Spleen (tissue), 11 donors: Measurements from ENCODE around the gene MYL3. TPM values are rescaled to one million over a fixed set of nuclear protein-coding genes. Genes with fewer than 3 reads are reported as not detected.

Experiments
- DNase-seq: peaks from one replicate; pipeline ENCODE4 v3.0.0-alpha.2; 2020
- H3K27ac ChIP-seq, 8 donors: fragments of 200-600 bp; sonication (generic) in 7 of 8; 1 replicate in 4 of 8; 2 replicates in 4 of 8; pipeline versions ENCODE4 v1.5.0 to v1.8.0; 2016 to 2021; ENCODE audit warnings: inconsistent platforms in 4 of 8, mild to moderate bottlenecking in 4 of 8, moderate library complexity in 1 of 8
- H3K27me3 ChIP-seq, 7 donors: fragments of 200-600 bp; sonication (generic) in 6 of 7; replicated peaks in 1 of 7; 1 replicate in 4 of 7; 2 replicates in 3 of 7; pipeline versions ENCODE4 v1.5.0 to v1.8.0; 2016 to 2021; ENCODE audit warnings: inconsistent platforms in 3 of 7, mild to moderate bottlenecking in 1 of 7
- H3K36me3 ChIP-seq, 6 donors: fragments of 200-600 bp; sonication (generic) in 5 of 6; 1 replicate in 4 of 6; 2 replicates in 2 of 6; pipeline versions ENCODE4 v1.5.0 to v1.8.0; 2016 to 2021; ENCODE audit warnings: inconsistent platforms in 2 of 6
- H3K4me1 ChIP-seq, 6 donors: fragments of 200-600 bp; sonication (generic) in 5 of 6; 1 replicate in 3 of 6; 2 replicates in 3 of 6; pipeline versions ENCODE4 v1.5.0 to v1.8.0; 2016 to 2021; ENCODE audit warnings: inconsistent platforms in 3 of 6
- H3K4me3 ChIP-seq, 8 donors: fragments of 200-600 bp; sonication (generic) in 7 of 8; 1 replicate in 4 of 8; 2 replicates in 4 of 8; pipeline versions ENCODE4 v1.5.0 to v1.8.0; 2016 to 2021; ENCODE audit warnings: inconsistent platforms in 4 of 8, mild to moderate bottlenecking in 4 of 8, moderate library complexity in 2 of 8
- H3K9me3 ChIP-seq, 8 donors: fragments of 200-600 bp; sonication (generic) in 7 of 8; 1 replicate in 4 of 8; 2 replicates in 4 of 8; pipeline versions ENCODE4 v1.5.0 to v1.8.0; 2016 to 2021; ENCODE audit warnings: inconsistent platforms in 4 of 8
- CTCF ChIP-seq, 11 experiments: fragments of 200-600 bp in 7 of 11; fragments of 450-650 bp in 4 of 11; sonication (generic) in 4 of 11; IDR thresholded peaks in 8 of 11; conservative IDR thresholded peaks in 3 of 11; 1 replicate in 7 of 11; 2 replicates in 4 of 11; pipeline versions ENCODE4 v1.4.0 to v1.8.0; 2016 to 2021; ENCODE audit warnings: antibody characterized with exemption in 11 of 11, inconsistent platforms in 4 of 11, mild to moderate bottlenecking in 1 of 11
- POLR2A ChIP-seq, 3 donors: fragments of 450-650 bp; IDR thresholded peaks; one replicate each; pipeline ENCODE4 v1.5.1; 2017; ENCODE audit warnings: antibody characterized with exemption in 3 of 3, mild to moderate bottlenecking in 1 of 3
- POLR2AphosphoS5 ChIP-seq, 3 donors: sonication (generic); formaldehyde crosslinking; IDR thresholded peaks; one replicate each; pipeline ENCODE4 v1.5.1; 2017; ENCODE audit warnings: antibody characterized with exemption in 3 of 3
- WGBS, 5 donors: extraction: QIAGEN DNeasy Blood & Tissue Kit in 3 of 5; methylation state at CpG; one replicate each; pipeline versions ENCODE4 v1.1.5 to v1.1.7; 2013 to 2018; 5-methylcytosine and 5-hydroxymethylcytosine counted together
- intact Hi-C: fragments of 100-400 bp; cut with DNase I; formaldehyde crosslinking; loops from one replicate; pipeline ENCODE4 v1.15.0; 2023; ENCODE audit warnings: low total_unique reads
- polyA plus RNA-seq, 3 donors: library from polyadenylated mRNA; stranded (reverse); fragments of 200-250 nt; gene quantifications; one replicate each; pipeline ENCODE4 v1.2.1, GENCODE V29; 2013
- total RNA-seq, 7 donors: library from RNA; depleted of rRNA in 3 of 7; stranded (reverse); fragments of >200 nt in 3 of 7; fragmentation: NEBNext Ultra II Directional in 4 of 7; extraction: Animal tissue kit (Norgen Biotek cat#: 25700) in 4 of 7; gene quantifications; one replicate each; pipeline versions ENCODE4 v1.1.0 to v1.2.1, GENCODE V29; 2016 to 2021
- donor health status: healthy with polysubstance abuse.
- donor health status: DM: no; HTN: no; CAD: no; lungs with moderate emphysema.
- donor health status: DM: no; HTN: no; CAD: no.
- donor health status: Bipolar disorder and iron deficiency.
- donor health status: healthy.
- donor health status: DM: no; HTN: no; CAD: no.
- donor health status: DM: yes; HTN: yes; CAD: no.

Gene MYL3
- total and polyA plus RNA-seq, 10 donors: 1.9 to 16.2 (median 6.0) TPM

GRCh38 chr3:46860810-46861604, 2.2 kb downstream of the MYL3 start:
- peaks cover 0 to 6% (median 0%) of the 10 kb centered on the region in 7 donors for H3K27me3 ChIP-seq
- H3K27ac ChIP-seq: no peak overlapping the region
- no peak overlapping the region for H3K4me3 ChIP-seq
- intact Hi-C loops: no loop called here
- no peak for TF ChIP-seq CTCF (IDR thresholded peaks at IDR 0.05 in 8 of 11, conservative IDR thresholded peaks at IDR 0.05 in 3 of 11)
- TF ChIP-seq POLR2AphosphoS5 (IDR thresholded peaks at IDR 0.05): no peak
- no peak for TF ChIP-seq POLR2A (IDR thresholded peaks at IDR 0.05)
- peak; percentile 29 for DNase-seq
- no peaks in the 10 kb centered on the region for H3K9me3 ChIP-seq
- H3K36me3 ChIP-seq: no peaks in the 10 kb centered on the region
- peaks cover 0 to 29% (median 11%) of the 10 kb centered on the region in 6 donors for H3K4me1 ChIP-seq
- WGBS, 5 donors: 82 to 92% (median 85%) methylated on average over 9 to 10 of the region's 10 CpGs

GRCh38 chr3:46860017-46860809, 3.0 kb downstream of the MYL3 start:
- Histone ChIP-seq H3K27ac (no peak overlapping the region), H3K4me1 (peaks cover 0 to 21% (median 8%) of the 10 kb centered on the region in 6 donors), H3K27me3 (peaks cover 0 to 6% (median 0%) of the 10 kb centered on the region in 7 donors), H3K9me3 (no peaks in the 10 kb centered on the region), H3K4me3 (no peak overlapping the region), H3K36me3 (no peaks in the 10 kb centered on the region)
- WGBS, 5 donors: 77 to 87% (median 84%) methylated on average over 10 to 19 of the region's 19 CpGs
- DNase-seq: peak; percentile 67
- no peak for TF ChIP-seq POLR2AphosphoS5 (IDR thresholded peaks at IDR 0.05)
- TF ChIP-seq CTCF (IDR thresholded peaks at IDR 0.05 in 8 of 11, conservative IDR thresholded peaks at IDR 0.05 in 3 of 11): peak in 6 of 11 experiments; percentile 20 to 42 (median 30)
- intact Hi-C loops: no loop called here

GRCh38 chr3:46859001-46859710, 4.1 kb downstream of the MYL3 start:
- peaks cover 0 to 6% (median 0%) of the 10 kb centered on the region in 7 donors for H3K27me3 ChIP-seq
- H3K4me1 ChIP-seq: peaks cover 0 to 12% (median 3%) of the 10 kb centered on the region in 6 donors
- no peaks in the 10 kb centered on the region for H3K9me3 ChIP-seq
- no peak overlapping the region for H3K4me3 ChIP-seq
- intact Hi-C loops: no loop called here
- no peak for TF ChIP-seq CTCF (IDR thresholded peaks at IDR 0.05 in 8 of 11, conservative IDR thresholded peaks at IDR 0.05 in 3 of 11)
- no peak for TF ChIP-seq POLR2AphosphoS5 (IDR thresholded peaks at IDR 0.05)
- TF ChIP-seq POLR2A (IDR thresholded peaks at IDR 0.05): no peak
- H3K36me3 ChIP-seq: no peaks in the 10 kb centered on the region
- DNase-seq: peak; percentile 51
- no peak overlapping the region for H3K27ac ChIP-seq
- WGBS, 5 donors: 60 to 85% (median 76%) methylated on average over 8 to 11 of the region's 11 CpGs
